ENCODE measurements around the gene RABL2B.
"Not testable (repeated sequence)": the region's sequence is repeated elsewhere in the genome, so short reads cannot be mapped to it uniquely, and the experiment has no call there.

Gene RABL2B

DNA sequence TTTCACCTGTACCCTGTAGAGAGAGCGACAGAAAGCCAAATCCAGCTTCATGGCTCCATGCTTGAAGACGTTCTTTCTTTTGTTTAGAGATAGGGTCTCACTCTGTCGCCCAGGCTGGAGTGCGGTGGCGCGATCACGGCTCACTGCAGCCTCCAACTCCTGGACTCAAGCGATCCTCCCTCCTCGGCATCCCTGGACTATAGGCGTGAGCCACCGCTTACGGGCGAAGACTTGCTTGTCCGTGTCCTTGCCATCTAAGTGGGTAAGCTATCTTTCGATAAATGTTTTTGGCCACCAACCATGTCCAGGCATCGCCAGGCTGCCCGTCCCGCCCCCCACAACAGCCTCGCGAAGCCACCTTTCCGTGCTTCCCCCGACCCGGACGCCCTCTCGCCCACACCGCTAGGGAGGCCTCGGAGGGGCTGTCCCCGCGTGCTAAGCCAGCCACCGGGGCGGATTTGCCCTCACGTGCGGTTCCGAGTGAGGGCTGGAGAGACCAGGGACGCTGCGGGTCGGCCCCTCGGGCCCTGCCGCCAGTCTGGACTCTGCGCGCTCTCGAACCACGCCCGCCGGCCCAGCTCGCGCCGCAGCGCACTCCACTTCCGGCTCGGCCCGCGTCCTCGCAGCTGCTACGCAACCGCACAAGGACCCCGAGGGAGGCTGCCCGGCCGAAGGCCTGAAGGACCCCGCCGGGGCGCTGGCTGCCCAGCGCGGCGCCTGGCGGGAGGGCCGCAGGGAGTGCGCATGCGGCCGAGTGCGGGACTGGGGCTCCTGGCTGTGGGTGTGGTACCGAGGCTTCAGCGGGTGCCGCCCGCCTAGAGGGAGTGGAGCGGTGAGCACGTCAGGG lies at the start of gene RABL2B:
Gene RABL2B, minus strand, starts transcription at position 604 of the 847 bp plus-strand sequence. CDS start 1,342 bp downstream, outside the sequence.
- peak; percentile 97 for DNase-seq

DNA sequence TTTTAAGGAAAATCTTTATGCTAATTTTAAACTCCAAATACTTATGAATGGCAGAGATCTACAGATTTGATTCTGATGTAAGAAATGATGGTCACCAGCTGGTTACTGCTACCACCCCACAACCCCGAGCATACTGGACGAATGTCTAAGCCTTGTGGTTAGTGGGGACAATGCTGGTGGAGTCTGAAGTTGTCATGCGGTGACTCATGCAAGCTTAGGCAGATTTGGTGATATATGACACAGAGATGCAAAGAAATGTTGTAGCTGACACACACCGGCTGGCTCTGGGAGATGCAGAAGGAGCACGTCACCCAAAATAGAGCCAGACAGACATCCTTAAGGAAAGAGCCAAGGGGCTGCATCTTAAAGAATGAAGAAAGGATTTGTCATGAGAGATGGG lies 3.5 kb upstream of the RABL2B start:
- DNase-seq: not testable (repeated sequence)

DNA sequence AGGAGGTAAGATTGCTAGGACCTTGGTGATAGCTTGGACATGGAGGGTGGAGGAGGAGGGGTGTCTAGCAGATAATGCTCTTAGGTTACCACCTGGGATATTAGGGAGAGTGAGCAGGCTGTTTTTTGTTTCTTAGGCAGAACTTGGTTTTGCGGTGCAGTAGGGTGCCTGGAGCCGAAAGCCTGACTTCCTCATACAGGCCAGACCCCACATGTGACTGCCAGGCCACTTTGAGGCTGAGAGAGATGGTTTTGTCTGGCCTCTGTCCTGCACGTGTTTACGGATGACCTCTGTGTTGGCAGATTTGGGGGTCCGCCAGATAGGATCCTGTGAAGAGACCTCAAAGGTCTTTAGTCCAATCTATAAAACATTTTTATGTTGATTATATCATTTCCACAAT lies 1.9 kb upstream of the RABL2B start:
- DNase-seq: not testable (repeated sequence)

DNA sequence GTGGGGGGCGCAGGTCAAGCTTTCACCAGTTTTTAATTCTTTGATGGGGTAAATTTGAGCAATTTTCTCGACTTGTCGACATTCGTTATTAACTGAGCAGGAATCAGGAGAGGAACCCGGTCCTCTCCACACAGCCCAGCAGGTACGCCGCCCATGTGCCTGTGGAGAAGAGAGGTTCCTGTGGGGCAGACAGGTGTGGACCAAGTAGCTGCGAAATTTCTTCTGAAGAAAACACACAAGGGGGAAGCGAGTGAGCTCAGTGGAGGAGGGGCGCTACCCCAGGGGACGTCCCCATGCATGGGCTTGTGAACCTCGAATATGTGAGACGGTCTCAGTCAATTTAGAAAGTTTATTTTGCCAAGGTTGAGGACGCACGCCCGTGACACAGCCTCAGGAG lies 442 bp upstream of the RABL2B start:
- DNase-seq: peak; percentile 19

DNA sequence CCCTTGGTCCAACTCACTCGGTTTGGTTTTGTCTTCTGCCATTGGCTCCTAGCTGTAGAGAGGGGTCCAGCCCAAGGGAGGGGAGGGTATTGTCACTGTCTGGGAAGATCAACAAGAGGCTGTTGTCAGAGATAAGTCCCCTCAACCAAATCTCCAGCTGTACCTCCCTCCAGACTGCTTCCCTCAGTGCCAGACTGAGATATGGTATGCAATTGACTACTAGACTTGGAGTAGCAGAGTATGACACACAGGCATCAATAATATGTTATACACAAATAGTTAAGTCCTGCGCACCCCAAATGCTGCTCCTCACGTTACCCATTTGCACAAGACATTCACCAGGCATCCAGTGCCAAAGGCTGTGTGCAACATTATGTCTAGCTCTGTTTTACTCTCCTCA lies 1.2 kb downstream of the RABL2B start:
- not testable (repeated sequence) for DNase-seq

DNA sequence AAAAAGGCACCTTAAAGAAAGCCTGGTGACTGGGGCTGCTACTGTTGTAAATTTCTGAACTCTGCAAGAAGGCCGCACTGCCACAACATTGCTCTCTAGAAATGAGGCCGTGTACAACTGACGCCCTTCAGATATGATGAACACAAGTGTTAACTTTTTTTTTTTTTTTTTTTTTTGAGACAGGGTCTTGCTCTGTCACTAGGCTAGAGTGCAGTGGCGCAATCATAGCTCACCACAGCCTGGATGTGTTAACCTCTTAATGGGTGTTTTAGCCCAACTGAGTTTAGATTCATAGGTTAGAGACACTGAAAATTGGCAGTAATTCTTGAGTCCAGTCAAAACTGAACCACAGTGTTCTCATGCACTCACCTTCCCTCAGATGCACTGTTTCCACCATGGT lies 3.2 kb downstream of the RABL2B start:
- not testable (repeated sequence) for DNase-seq

DNA sequence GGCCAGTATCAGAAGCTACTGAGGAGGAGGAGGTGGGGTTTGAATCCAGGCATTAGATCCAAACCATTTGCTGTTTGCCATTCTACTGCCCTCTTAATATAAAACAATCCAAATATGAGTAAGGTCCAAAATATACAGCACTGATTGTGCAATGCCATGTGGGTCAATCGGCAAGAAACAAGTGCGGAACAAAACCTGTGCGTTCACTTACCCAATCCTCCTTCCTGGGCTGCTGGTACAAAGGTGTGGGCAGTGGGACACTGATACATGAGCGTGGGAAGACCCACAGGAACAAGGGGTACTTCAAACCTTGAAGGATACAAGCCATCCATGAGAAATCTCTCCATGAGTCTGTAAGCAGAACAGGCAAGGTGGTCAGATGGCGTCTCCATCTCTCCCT lies 5.8 kb downstream of the RABL2B start:
- not testable (repeated sequence) for DNase-seq

DNA sequence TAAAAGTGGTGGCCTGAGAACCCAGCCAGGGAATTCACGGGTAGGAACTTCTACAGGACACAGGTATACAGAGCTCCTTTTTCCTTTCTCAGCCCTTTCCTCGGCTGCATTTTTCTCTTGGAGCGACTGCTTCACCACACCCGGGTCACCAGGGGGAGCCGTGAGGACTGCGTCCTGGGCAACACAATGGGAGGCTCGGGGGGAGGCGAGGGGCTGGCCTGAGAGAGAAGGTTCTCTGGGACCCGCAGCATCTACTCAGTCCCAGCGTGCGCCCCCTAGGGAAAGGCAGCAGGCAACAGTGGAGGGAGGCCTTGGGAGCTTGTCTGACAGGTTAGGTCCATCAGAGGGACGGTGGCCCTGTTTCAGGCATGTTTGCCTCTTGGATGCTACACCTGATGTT lies 8.3 kb downstream of the RABL2B start:
- peak; percentile 61 for DNase-seq

DNA sequence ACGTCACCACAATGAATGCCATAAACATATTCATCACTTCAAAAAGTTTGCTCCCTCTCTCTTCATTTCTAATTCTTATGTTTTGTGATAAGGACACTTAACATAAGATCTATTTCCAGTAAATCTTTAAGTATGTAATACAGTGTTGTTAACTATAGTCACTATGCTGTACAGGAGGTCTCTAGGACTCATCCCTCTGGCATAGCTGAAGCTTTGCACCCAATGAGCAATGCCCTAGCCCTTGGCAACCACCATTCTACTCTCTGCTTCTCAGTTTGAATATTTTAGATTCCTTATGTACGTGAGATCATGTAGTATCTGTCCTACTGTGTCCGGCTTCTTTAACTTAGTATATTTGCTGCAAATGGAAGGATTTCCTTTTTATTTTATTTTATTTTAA lies 19.1 kb downstream of the RABL2B start:
- DNase-seq: not testable (repeated sequence)

DNA sequence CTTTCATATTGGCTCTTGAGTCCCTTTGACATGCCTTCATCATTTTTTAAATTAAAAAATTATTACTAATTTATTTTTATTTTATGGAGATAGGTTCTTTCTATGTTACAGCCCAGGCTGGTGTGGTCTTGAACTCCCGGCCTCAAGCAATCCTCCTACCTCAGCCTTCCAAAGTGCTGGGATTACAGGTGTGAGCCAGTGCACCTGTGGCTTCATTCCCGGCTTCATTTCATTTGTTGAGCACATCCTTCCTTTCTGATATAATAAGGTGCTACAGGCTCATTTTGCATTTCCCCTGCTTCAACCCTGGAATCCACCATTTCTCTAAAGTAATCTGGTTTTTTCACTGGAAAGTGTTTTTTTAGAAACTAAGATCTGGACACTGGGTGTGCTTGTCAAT lies 21.6 kb downstream of the RABL2B start:
- not testable (repeated sequence) for DNase-seq

DNA sequence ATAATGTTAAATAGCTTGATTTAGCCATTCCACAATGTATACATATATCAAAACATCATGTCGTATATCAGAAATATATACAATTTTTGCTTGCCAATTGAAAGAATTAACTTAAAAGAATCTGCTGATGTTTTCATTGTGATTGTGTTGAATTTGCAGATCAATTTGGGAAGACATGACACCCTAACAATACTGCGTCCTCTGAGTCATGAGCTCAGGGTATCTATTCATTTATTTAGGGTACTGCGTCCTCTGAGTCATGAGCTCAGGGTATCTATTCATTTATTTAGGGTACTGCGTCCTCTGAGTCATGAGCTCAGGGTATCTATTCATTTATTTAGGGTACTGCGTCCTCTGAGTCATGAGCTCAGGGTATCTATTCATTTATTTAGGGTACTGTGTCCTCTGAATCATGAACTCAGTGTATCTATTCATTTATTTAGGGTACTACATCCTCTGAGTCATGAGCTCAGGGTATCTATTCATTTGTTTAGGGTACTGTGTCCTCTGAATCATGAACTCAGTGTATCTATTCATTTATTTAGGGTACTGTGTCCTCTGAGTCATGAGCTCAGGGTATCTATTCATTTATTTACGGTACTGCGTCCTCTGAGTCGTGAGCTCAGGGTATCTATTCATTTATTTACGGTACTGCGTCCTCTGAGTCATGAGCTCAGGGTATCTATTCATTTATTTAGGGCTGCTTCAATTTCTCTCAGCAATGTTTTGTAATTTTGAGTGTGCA lies 23.7 kb downstream of the RABL2B start:
- not testable (repeated sequence) for DNase-seq

DNA sequence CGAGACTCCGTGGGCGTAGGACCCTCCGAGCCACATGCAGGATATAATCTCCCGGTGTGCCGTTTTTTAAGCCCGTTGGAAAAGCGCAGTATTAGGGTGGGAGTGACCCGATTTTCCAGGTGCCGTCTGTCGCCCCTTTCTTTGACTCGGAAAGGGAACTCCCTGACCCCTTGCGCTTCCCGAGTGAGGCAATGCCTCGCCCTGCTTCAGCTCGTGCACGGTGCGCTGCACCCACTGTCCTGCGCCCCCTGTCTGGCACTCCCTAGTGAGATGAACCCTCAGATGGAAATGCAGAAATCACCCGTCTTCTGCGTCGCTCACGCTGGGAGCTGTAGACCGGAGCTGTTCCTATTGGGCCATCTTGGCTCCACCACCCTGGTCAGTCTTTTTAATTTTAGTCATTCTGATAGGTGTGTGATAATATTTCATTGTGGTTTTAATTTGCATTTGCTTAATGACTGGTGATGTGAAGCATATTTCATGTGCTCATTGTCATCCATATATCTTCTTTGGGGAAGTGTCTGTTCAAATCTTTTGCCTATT lies 26.4 kb downstream of the RABL2B start:
- DNase-seq: peak; percentile 49

DNA sequence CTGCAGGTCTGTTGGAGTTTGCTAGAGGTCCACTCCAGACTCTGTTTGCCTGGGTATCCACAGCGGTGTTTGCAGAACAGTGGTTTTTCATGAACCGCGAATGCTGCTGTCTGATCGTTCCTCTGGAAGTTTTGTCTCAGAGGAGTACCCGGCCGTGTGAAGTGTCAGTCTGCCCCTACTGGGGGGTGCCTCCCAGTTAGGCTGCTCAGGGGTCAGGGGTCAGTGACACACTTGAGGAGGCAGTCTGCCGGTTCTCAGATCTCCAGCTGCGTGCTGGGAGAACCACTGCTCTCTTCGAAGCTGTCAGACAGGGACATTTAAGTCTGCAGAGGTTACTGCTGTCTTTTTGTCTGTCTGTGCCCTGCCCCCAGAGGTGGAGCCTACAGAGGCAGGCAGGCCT lies 27.0 kb downstream of the RABL2B start:
- DNase-seq: not testable (repeated sequence)

DNA sequence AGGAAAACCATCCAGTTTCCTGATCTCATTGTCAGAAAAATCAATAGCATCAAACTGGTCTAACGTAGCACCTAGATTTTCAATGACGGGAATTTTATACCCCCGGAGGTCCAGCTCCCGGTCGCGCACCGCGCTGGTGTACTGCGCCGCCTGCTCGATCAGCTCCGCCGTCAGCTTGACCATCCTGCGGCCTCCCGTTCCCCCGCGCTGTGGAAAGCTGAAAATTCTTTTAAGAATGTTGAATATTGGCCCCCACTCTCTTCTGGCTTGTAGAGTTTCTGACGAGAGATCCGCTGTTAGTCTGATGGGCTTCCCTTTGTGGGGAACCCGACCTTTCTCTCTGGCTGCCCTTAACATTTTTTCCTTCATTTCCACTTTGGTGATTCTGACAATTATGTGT lies 28.2 kb downstream of the RABL2B start:
- DNase-seq: not testable (repeated sequence)

DNA sequence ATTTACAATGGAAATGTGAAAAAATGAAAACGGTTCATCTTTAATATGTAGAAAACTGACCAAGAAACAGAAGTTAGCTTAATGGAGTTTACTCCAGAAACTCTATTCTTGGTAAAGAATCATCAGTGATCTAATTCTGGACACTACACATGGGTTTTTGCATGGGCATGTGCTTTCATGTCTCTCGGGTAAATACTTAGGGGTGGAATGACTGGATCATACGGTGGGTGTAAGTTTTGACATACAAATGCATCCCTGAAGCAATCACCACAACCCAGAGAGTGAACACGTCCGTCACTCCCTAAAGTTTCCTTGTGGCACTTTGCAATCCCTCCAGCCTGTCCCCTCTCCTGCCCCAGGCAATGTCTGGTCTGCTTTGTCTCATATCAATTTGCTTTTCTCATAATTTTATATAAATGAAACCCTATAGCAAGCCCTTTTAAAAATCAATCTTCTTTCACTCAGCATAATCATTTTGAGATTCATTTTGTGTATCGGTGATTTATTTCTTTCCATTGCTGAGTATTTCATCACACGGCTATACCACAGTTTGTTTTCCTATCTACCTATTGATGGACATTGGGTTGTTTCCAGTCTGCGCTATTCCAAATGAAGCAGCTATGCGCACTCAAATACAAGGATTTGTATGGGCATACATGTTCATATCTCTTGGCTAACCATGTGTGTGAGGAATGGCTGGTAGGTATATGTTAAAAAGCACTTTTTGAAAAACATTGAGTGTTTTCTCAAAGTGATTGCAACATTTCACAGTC lies 33.9 kb downstream of the RABL2B start:
- not testable (repeated sequence) for DNase-seq

DNA sequence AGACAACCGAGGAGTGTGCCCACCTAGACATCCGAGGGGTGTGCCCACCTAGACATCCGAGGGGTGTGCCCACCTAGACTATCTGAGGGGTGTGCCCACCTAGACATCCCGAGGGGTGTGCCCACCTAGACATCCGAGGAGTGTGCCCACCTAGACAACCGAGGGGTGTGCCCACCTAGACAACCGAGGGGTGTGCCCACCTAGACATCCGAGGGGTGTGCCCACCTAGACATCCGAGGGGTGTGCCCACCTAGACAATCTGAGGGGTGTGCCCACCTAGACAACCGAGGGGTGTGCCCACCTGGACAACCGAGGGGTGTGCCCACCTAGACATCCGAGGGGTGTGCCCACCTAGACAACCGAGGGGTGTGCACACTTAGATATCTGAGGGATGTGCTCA lies 34.8 kb downstream of the RABL2B start:
- not testable (repeated sequence) for DNase-seq

DNA sequence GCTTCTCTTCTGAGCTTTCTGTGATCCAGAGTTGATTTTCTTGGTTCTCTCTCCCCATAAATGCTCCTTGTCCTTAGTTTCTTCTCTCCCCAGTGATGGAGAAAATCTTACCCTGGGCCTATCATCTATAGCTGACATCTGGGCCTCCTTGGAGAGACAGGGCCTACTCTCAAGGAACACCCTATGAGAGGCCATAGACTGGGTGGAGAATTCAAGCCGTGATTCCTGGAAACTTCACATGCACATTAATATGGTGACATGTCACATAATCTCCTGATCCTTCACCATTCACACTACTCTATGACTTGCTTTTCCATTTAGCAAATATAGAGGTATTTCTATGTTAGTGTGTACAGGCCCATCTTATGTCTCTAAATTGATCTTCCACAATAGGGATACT lies 35.9 kb downstream of the RABL2B start:
- DNase-seq: not testable (repeated sequence)

DNA sequence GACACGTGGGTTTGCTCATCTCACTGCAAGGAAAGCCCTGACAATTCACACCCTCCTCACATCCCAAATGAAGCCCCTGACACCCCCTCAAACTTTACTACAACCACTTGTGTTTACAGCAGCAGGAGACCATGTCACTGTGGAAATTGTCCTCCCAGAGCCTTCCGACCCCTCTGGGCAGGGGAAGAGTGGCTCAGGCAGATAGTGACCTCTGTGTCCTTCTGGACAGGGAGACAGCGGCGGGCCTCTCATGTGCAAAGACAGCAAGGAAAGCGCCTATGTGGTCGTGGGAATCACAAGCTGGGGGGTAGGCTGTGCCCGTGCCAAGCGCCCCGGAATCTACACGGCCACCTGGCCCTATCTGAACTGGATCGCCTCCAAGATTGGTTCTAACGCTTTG lies 39.0 kb downstream of the RABL2B start:
- not testable (repeated sequence) for DNase-seq

DNA sequence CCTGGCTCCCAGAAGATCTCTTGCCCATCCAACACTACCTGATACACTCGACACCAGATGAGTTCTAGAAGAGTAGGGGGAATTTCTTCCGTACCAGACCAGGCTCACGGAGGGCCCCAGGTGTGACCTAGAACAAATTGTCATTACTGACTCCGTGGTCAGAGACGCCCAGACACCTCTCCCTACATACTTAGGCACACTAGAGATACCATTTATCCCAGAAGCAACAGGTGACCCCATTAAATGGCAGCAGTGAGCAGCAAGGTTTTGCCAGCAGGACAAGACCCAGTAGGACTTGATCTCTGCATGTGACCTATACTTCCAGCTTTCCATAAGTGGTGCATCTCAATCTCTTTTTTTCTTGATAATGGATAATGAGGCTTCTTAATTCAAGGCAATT lies 42.7 kb downstream of the RABL2B start:
- DNase-seq: not testable (repeated sequence)

DNA sequence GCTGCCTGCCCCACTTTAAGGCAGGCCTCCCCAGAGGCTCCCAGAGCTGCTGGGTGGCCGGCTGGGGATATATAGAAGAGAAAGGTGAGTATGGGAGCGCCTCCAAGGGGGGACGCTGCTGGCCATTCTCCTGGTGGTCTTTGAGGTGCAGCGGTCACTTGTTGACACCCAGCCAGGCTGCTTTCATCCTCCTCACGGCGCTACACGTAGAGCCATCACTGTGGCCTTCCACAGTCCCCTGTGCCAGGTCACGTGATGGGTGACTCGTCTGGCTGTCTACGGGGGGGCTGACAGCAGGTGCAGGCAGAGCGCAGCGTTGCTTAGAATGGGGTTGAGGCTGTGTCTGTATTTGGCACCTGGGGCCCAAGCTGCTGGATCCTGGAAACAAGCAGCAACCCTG lies 43.5 kb downstream of the RABL2B start:
- no peak for DNase-seq

DNA sequence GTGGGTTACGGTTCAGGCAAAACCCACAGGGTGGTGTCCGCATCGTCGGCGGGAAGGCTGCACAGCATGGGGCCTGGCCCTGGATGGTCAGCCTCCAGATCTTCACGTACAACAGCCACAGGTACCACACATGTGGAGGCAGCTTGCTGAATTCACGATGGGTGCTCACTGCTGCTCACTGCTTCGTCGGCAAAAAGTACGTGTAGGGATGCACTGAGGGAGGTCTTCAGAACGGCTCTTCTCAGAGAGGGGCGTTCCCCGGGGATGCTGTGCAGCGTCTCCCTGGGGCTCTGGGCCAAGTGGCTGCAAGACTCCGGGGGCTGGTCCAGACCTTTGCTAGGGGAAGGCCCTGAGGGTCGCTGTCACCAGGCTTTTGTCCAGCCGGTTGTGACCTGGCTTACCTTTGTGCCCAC lies 44.2 kb downstream of the RABL2B start:
- no peak for DNase-seq

DNA sequence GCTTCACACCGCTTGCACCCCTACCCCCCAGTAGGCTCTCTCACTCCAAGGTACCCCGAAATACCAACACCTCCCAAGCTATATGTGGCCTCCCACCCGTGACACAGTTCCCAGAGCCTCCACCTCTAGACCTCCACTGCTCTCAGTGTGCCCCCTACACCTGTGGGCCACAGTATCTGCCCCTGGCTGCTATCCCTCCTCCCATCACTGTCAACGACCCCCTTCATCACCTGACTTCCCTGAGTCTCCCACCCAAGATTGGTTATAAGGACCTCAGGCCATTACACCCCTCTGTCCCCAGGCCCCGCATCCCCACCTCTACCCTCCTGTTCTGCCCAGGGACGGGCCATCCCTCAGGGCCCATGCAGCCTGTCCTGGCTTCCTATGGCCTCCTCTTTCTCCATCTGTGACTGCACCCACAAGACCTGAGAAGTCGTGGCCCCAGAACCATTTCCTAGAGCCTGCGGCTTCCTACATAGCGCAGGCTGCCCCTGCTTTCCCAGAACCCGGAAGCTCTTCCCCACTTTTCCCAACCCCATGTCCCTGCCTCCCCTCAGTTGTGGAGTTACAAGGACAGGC lies 44.7 kb downstream of the RABL2B start:
- no peak for DNase-seq
